Measurements from ENCODE around the gene TRUB1.

The TRUB1 gene

DNA sequence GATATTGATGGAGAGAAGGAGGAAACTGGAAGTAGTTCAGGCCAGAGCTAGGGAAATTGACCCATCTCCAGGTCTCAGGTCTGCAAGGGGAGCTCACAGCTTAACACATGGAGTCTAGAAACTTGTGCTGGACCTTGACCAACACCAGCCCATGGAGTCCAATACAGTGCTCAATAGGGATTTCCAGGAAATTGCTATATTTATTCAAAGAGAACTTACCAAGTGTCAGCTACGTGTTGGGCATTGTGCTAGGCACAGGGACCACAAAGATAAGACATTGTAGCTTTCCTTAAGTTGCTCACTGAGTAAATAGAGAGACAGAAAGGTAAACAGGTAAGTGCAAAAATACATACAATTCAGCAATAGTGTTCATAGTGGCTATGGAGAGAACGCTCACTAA is 82.5 kb downstream of the TRUB1 start:
- H3K27me3 ChIP-seq: no peaks in the 10 kb centered on the region
- no peak for DNase-seq
- H3K36me3 ChIP-seq: no peaks in the 10 kb centered on the region
- TF ChIP-seq, protein P1, sequence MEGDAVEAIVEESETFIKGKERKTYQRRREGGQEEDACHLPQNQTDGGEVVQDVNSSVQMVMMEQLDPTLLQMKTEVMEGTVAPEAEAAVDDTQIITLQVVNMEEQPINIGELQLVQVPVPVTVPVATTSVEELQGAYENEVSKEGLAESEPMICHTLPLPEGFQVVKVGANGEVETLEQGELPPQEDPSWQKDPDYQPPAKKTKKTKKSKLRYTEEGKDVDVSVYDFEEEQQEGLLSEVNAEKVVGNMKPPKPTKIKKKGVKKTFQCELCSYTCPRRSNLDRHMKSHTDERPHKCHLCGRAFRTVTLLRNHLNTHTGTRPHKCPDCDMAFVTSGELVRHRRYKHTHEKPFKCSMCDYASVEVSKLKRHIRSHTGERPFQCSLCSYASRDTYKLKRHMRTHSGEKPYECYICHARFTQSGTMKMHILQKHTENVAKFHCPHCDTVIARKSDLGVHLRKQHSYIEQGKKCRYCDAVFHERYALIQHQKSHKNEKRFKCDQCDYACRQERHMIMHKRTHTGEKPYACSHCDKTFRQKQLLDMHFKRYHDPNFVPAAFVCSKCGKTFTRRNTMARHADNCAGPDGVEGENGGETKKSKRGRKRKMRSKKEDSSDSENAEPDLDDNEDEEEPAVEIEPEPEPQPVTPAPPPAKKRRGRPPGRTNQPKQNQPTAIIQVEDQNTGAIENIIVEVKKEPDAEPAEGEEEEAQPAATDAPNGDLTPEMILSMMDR (IDR thresholded peaks at IDR 0.05; ENCODE audit: low read depth, low read length): no peak
- no peak overlapping the region for H3K4me3 ChIP-seq (ENCODE audit: low read depth, low read length)
- no peaks in the 10 kb centered on the region for H3K4me1 ChIP-seq
- H3K9me3 ChIP-seq: no peaks in the 10 kb centered on the region

DNA sequence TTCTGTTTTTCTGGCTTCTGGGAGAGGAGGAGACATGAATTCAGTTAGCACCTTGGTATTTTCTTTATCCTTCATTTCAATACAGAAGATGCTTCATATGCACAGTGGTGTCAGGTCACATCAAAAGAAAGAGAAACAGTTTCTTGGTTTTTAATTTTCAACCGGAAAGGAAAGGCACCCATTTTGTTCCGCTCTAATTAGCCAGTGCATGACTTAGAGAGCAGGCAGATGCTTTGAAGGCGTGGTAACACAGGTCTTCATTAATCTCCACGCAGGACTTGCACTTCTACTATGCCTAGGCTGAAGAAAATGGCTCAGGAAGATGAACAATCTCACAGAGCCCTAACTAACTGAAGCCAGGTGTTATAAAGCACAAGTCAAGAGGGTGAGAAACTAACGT is 84.7 kb downstream of the TRUB1 start:
- no peak overlapping the region for H3K4me3 ChIP-seq (ENCODE audit: low read depth, low read length)
- no peaks in the 10 kb centered on the region for H3K9me3 ChIP-seq
- TF ChIP-seq, protein P1 (IDR thresholded peaks at IDR 0.05; ENCODE audit: low read depth, low read length): no peak
- H3K27me3 ChIP-seq: no peaks in the 10 kb centered on the region
- H3K4me1 ChIP-seq: no peaks in the 10 kb centered on the region
- no peak for DNase-seq
- no peaks in the 10 kb centered on the region for H3K36me3 ChIP-seq

DNA sequence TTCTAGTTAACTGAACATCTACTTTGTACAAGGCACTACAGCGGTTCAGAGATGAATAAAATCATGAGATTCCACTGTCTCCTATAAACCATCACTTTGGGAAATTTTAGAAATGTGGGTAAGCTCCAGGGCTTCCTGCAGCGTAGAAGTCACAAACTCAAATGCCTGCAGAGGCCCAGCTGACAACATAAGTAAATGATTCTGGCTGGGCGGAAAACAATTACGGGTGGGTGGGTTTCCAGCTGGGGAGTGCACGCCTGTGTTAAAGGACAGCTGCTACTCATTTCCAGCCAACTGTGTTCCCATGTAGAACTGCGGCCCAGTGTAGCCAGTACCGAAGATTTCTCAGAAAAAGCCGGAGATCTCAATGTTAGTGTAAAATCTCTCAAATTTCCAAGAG is 85.7 kb downstream of the TRUB1 start:
- H3K36me3 ChIP-seq: no peaks in the 10 kb centered on the region
- H3K27me3 ChIP-seq: no peaks in the 10 kb centered on the region
- H3K4me3 ChIP-seq (ENCODE audit: low read depth, low read length): no peak overlapping the region
- H3K9me3 ChIP-seq: no peaks in the 10 kb centered on the region
- TF ChIP-seq, protein P1 (IDR thresholded peaks at IDR 0.05; ENCODE audit: low read depth, low read length): no peak
- no peaks in the 10 kb centered on the region for H3K4me1 ChIP-seq
- no peak for DNase-seq

DNA sequence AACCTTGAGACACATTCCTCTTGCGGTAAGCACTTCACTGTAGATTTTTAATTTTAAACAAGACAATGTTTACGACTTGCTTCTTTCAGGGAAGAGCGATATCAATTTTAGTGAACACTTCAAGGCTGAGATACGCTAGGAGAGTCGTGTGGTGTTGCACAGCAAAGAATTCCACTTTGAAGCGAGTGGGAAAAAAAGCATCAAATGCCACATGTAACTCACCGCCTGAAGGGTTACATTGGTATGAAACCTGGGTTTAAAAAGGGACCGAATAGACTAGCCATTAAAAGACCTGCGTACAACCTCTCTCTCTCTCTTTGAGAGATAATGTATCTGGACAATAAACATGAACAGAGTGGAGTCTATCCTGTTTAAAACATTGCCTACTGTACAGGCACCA is 86.4 kb downstream of the TRUB1 start:
- Histone ChIP-seq H3K9me3 (no peaks in the 10 kb centered on the region), H3K27me3 (no peaks in the 10 kb centered on the region), H3K4me1 (no peaks in the 10 kb centered on the region), H3K36me3 (no peaks in the 10 kb centered on the region), H3K4me3 (ENCODE audit: low read depth, low read length) (no peak overlapping the region)
- TF ChIP-seq, protein P1 (IDR thresholded peaks at IDR 0.05; ENCODE audit: low read depth, low read length): no peak
- DNase-seq: no peak

DNA sequence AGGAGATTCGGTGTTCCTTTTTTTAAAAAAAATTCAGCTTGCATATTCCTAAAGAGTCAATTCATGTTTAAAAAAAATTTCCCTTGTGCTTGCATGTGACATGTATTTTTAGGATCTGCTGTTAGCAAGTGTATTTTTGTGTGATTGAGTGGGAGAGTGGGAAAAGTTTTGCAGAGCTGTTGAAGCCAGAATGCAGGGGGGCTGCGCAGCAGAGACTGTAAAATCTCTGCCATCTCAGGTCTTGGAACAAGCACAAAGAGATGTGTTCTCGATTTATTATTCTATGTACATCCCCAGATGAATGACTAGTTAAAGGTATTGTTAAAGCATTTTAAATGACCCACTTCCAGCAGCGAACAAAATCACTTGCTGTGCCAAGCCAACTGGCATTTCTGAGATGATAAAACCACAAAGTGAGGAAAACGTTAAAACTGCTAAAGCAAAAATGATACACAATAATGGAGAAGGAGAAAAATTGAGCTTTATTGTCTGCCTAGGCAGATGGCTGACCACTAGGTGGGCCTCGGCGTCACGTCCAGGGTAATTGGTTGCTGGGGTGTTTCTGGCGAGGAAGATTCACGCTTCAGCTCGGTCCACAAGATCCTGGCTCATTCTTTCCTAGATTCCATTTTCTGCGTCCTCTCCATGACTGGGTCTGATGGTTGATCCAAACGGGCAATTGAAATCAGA is 88.2 kb downstream of the TRUB1 start:
- Histone ChIP-seq H3K9me3 (no peaks in the 10 kb centered on the region), H3K4me1 (peaks cover 4% of the 10 kb centered on the region; the same call in 1 of the 2 replicates), H3K27me3 (no peaks in the 10 kb centered on the region), H3K4me3 (ENCODE audit: low read depth, low read length) (no peak overlapping the region), H3K36me3 (no peaks in the 10 kb centered on the region)
- peak; percentile 11 for DNase-seq
- TF ChIP-seq, protein P1 (IDR thresholded peaks at IDR 0.05; ENCODE audit: low read depth, low read length): peak; percentile 31; the same call in 1 of the 2 replicates

DNA sequence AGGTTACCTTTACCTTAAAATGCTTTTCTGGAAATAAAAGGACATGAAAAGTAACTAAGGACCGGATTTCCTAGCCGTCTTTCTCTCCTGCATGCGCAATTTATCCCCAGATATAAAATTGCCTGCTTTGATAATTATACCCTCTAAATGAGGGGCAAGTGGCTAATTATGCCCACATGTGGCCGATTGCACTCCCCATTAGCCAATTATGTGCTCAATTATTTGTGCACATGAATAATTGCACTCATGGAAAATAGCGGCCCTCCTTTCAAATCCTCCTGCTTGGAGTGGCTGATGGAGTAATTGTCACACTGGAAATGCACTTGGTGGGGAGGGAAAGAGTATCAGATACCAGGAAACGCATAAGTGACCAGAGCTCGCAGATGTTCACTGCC is 88.7 kb downstream of the TRUB1 start:
- Histone ChIP-seq H3K36me3 (no peaks in the 10 kb centered on the region), H3K9me3 (no peaks in the 10 kb centered on the region), H3K27me3 (no peaks in the 10 kb centered on the region), H3K4me3 (ENCODE audit: low read depth, low read length) (no peak overlapping the region), H3K4me1 (peaks cover 4% of the 10 kb centered on the region; the same call in 1 of the 2 replicates)
- TF ChIP-seq, protein P1 (IDR thresholded peaks at IDR 0.05; ENCODE audit: low read depth, low read length): no peak
- DNase-seq: no peak

Data from BE2C (cell line).